Aorta (tissue), 5 donors: ENCODE measurements around the gene SMIM11. TPM values are rescaled to one million over a fixed set of nuclear protein-coding genes. Genes with fewer than 3 reads are reported as not detected.
A peak's percentile ranks its signal among the peaks of the same experiment; 100 is the strongest.
"Not testable (repeated sequence)": the region's sequence is repeated elsewhere in the genome, so short reads cannot be mapped to it uniquely, and the experiment has no call there.

Experiments
- ATAC-seq: fragments of 200-7000 bp; cut with Tn5 transposase; one replicate; pipeline ENCODE4 v1.9.1; 2022; ENCODE audit warnings: moderate library complexity; ENCODE audit not compliant: low FRiP score
- DNase-seq, 2 donors: peaks; one replicate each; pipeline ENCODE4 v3.0.0-alpha.2; 2020
- H3K27ac ChIP-seq, 2 donors: one replicate each; pipeline ENCODE4 v1.5.1; 2013; ENCODE audit warnings: low read length in 2 of 2, mild to moderate bottlenecking in 2 of 2, moderate library complexity in 2 of 2, control low read depth in 1 of 2, inconsistent platforms in 1 of 2, low read depth in 1 of 2
- H3K27me3 ChIP-seq, 2 donors: one replicate each; pipeline ENCODE4 v1.6.1; 2013; ENCODE audit warnings: control low read depth in 1 of 2, low read length in 1 of 2, mild to moderate bottlenecking in 1 of 2, moderate library complexity in 1 of 2; ENCODE audit not compliant: insufficient read depth in 2 of 2, control insufficient read depth in 1 of 2
- H3K36me3 ChIP-seq, 2 donors: one replicate each; pipeline ENCODE4 v1.6.1; 2013; ENCODE audit warnings: control low read depth in 1 of 2, low read length in 1 of 2, mild to moderate bottlenecking in 1 of 2; ENCODE audit not compliant: insufficient read depth in 2 of 2, control insufficient read depth in 1 of 2
- H3K4me1 ChIP-seq, 2 donors: one replicate each; pipeline ENCODE4 v1.6.1; 2013; ENCODE audit warnings: low read length in 2 of 2, control low read depth in 1 of 2, mild to moderate bottlenecking in 1 of 2, moderate library complexity in 1 of 2; ENCODE audit not compliant: insufficient read depth in 2 of 2, control insufficient read depth in 1 of 2
- H3K4me3 ChIP-seq, 2 donors: one replicate each; pipeline ENCODE4 v1.5.1; 2013; ENCODE audit warnings: low read length in 2 of 2, control low read depth in 1 of 2, mild to moderate bottlenecking in 1 of 2
- H3K9me3 ChIP-seq: one replicate; pipeline ENCODE4 v1.6.1; 2013; ENCODE audit warnings: mild to moderate bottlenecking, low read length; ENCODE audit not compliant: control insufficient read depth
- WGBS, 2 donors: extraction: QIAGEN DNeasy Blood & Tissue Kit; methylation state at CpG; one replicate each; pipeline ENCODE4 v1.1.7; 2013; 5-methylcytosine and 5-hydroxymethylcytosine counted together
- intact Hi-C, 2 donors: fragments of 100-400 bp; cut with DNase I; formaldehyde crosslinking; loops; one replicate each; pipeline versions ENCODE4 v1.14.2 to v1.15.0; 2022
- long read RNA-seq, 2 donors: library from polyadenylated mRNA; unstranded; transcript quantifications; one replicate each; pipeline ENCODE4 v2.0.0, GENCODE V29; 2020 to 2021
- polyA plus RNA-seq, 2 donors: library from polyadenylated mRNA; stranded (reverse); fragments of 200-250 nt; gene quantifications; one replicate each; pipeline ENCODE4 v1.2.3, GENCODE V29; 2013
- total RNA-seq, 2 donors: library from RNA; stranded (reverse); fragmentation: NEBNext Ultra II Directional; extraction: Animal tissue kit (Norgen Biotek cat#: 25700); gene quantifications; one replicate each; pipeline ENCODE4 v1.2.1, GENCODE V29; 2021
- donor health status: healthy with polysubstance abuse.
- donor health status: Bipolar disorder and iron deficiency.
- donor health status: DM: no; HTN: no; CAD: no.
- donor health status: DM: no; HTN: no; CAD: no.
- donor health status: DM: yes; HTN: yes; CAD: no.

Gene SMIM11, protein sequence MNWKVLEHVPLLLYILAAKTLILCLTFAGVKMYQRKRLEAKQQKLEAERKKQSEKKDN
- total RNA-seq (10 to 100 TPM; 12.2 to 13.0 TPM), polyA plus RNA-seq (10 to 100 TPM in 1 of 2 donors, 1 to 10 TPM in 1; 4.7 to 52.7 TPM)
- long read RNA-seq, donor 1, transcript SMIM11A-205 (5 exons, 1,220 nt) = major isoform, 5 of 11 reads
- long read RNA-seq, donor 1, partial matches to known transcripts = 2 of 11 reads
- long read RNA-seq, donor 1, other reads (novel, unspliced or antisense) = 1 of 11 reads
- long read RNA-seq, donor 2, partial matches to known transcripts = 0 of 4 reads
- long read RNA-seq, donor 2, other reads (novel, unspliced or antisense) = 1 of 4 reads

DNA sequence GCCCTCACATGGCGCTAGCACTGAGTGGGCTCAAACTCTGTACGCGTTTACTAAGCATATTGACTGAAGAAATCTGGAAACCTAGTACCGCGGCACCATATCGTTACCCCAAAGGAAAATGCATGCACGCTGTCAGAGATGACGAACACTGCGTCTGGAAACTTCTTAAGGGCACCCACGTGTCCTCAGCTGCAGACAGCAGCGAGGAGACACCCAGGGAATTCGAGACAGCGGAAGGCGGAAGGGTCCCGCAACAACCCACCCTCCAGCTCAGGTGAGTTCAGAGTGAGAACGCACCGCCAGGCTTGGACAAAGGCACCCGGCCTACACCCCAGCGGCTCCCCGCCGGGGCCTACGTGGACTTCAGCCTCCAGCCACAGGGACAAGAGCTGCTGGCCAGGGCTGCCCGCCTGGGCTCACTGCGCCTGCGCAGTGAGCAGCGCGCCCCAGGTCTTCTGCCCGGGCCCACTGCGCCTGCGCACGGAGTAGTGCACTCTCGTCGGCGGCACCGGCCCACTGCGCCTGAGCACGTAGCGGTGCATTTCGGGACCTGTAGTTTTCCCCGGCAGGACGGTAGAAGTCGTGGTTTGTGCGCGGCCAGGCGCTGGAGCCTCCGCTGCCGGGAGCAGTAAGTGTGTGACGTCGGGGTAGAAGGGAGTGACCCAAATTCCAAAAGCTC lies at the start of gene SMIM11:
SMIM11 (plus strand) TSS at position 568 of the 679 bp plus-strand sequence. CDS start 3,998 bp downstream, outside the sequence.
- H3K9me3 ChIP-seq, DNase-seq, intact Hi-C loops, H3K27ac ChIP-seq, H3K4me1 ChIP-seq, H3K4me3 ChIP-seq, H3K27me3 ChIP-seq, H3K36me3 ChIP-seq: not testable (repeated sequence)
- peak; percentile 97 for ATAC-seq
- WGBS, 2 donors = no CpG with 5 or more reads among the region's 49 CpGs

DNA sequence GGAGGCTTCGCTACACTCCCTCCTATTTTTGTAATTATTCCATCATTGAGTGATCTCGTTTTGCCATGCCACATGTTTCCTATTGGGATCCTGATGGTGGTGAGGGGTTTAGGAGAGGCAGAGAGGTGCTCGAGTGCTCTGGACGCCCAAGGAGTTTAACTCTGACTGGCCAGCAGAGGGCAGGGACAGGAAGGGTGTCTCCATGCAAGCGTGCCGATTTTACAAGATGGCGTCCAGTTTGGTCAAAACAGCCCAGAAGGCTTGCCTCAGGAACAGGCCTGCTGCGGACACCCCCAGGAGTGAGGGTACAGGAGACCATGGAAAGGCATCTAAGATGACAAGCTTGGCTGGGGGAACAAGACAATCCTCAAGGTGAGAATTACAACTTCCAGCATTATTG lies 45.3 kb upstream of the SMIM11 start:
- intact Hi-C loops = no loop called here
- Histone ChIP-seq H3K9me3 (no peaks in the 10 kb centered on the region), H3K4me1 (peaks cover 2 to 5% of the 10 kb centered on the region in 2 donors), H3K27me3 (no peaks in the 10 kb centered on the region), H3K27ac (no peak overlapping the region), H3K4me3 (no peak overlapping the region), H3K36me3 (no peaks in the 10 kb centered on the region)
- WGBS, 2 donors = 98% methylated on average over 8 of the region's 8 CpGs
- DNase-seq (no peak), ATAC-seq (no peak)

DNA sequence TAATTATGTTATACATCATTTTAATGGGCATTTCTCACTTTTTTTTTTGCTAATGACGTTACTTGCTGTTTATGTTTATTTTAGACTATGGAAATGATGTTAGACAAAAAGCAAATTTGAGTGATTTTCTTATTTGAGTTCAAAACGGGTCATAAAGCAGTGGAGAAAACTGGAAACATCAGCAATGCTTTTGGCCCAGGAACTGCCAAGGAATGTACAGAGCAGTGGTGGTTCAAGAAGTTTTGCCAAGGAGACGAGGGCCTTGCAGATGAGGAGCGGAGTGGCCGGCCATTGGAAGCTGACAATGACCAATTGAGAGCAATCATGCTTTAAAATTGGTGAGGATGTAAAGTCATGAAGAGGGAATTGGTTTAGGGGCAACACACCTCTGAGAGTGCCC lies 43.6 kb upstream of the SMIM11 start:
- ATAC-seq (no peak), DNase-seq (no peak)
- 22 to 31% methylated on average over 5 of the region's 5 CpGs for WGBS, 2 donors
- Histone ChIP-seq H3K27ac (peak overlapping the region in 1 of 2 donors; percentile 26), H3K4me3 (no peak overlapping the region), H3K4me1 (peaks cover 2 to 5% of the 10 kb centered on the region in 2 donors), H3K36me3 (no peaks in the 10 kb centered on the region), H3K27me3 (no peaks in the 10 kb centered on the region), H3K9me3 (no peaks in the 10 kb centered on the region)
- intact Hi-C loops = no loop called here

DNA sequence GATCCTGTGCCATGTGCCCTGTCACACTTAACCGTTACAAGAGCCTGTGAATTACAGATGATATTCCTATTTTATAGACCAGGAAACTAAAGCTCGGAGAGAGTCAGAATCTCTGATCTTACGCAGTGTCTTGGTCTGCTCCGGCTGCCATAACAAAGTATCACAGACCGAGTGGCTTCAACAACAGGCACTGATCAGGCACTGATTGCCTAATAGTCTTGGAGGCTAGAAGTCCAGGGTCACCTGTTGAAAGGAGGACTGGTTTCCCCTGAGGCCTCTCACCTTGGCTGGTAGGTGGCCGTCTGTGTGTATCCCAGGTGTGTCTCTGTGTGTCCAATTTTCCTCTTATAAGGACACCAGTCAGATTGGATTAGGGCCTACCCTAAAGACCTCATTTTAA lies 43.0 kb upstream of the SMIM11 start:
- H3K36me3 ChIP-seq = no peaks in the 10 kb centered on the region
- intact Hi-C loops = no loop called here
- peak overlapping the region in 1 of 2 donors; percentile 78 for H3K27ac ChIP-seq
- H3K4me1 ChIP-seq = peaks cover 2 to 5% of the 10 kb centered on the region in 2 donors
- WGBS, 2 donors = 96 to 98% methylated on average over 6 of the region's 6 CpGs
- no peak overlapping the region for H3K4me3 ChIP-seq
- DNase-seq (no peak), ATAC-seq (no peak)
- no peaks in the 10 kb centered on the region for H3K27me3 ChIP-seq
- H3K9me3 ChIP-seq = no peaks in the 10 kb centered on the region

DNA sequence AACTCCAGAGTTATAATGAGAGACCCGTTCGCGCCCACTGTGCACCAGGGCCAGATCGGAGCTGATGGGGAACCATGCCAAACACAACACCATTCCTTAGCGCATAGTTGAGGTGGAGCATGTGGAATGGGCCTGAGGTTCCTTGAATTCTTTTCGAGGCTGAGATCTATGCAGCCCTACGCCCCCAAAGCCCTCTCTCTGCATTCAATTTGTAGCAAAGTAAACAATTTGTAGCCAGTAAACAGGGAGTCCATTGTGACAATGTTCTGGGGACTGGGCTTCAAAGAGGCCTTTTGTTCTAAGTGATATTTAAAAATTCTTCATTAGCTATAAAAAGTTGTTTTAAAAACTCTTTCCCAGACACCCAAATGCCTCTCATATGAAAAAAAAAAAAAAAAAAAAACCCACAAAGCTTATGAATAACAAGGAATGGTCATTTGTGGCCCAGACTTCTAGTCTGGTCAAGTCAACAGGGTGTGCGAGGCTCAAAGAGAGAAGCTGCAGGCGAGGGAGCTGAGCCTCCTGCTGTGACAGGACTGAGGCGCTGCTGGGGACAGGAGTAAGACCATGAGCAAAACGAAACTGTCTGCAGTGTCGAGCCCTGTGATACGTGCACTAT lies 42.1 kb upstream of the SMIM11 start:
- Histone ChIP-seq H3K27ac (peak overlapping the region in 1 of 2 donors; percentile 41), H3K27me3 (no peaks in the 10 kb centered on the region), H3K9me3 (no peaks in the 10 kb centered on the region), H3K4me1 (peaks cover 2 to 5% of the 10 kb centered on the region in 2 donors), H3K4me3 (no peak overlapping the region), H3K36me3 (no peaks in the 10 kb centered on the region)
- no peak for DNase-seq
- 45 to 48% methylated on average over 13 of the region's 13 CpGs for WGBS, 2 donors
- ATAC-seq = no peak
- intact Hi-C loops = no loop called here

DNA sequence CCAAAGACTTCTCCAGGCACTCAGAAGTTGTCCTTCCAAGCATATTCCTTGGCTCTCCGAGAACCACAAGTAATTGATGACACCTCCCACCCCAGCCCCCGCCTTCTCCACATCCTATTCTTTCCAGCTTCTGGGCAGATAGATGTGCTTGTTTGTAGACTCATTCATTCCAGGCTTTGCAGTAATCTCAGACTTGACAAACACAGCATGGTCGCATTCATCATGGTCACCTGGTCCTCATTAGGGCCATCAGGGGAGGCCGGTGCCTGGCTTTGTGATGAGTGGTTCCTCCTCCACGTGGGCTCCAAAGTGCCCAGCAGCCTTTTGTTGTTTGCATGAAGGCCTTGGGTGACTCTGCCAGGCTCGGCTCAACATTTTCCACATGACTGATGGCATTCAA lies 40.0 kb upstream of the SMIM11 start:
- no peaks in the 10 kb centered on the region for H3K27me3 ChIP-seq
- WGBS, 2 donors = 58 to 64% methylated on average over 6 of the region's 6 CpGs
- no peak for DNase-seq
- H3K9me3 ChIP-seq = no peaks in the 10 kb centered on the region
- intact Hi-C loops = no loop called here
- peaks cover 2 to 5% of the 10 kb centered on the region in 2 donors for H3K4me1 ChIP-seq
- H3K27ac ChIP-seq = no peak overlapping the region
- no peak overlapping the region for H3K4me3 ChIP-seq
- H3K36me3 ChIP-seq = no peaks in the 10 kb centered on the region
- ATAC-seq = no peak

DNA sequence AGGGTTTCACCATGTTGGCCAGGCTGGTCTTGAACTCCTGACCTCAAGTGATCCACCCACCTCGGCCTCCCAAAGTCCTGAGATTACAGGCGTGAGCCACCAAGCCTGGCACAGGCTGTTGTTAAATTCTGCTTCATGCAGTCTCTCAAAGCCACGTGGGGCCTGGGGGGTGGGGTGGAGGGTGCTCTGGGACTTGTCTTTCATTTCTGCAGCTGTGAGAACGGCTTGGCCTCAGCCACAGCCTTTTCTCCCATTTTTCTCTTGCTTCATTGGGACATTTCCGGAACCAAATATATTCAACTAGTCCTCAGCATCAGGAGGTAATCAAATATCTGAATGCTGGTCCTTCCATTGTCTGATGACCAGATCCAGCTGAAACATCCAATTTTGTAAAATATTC lies 39.1 kb upstream of the SMIM11 start:
- Histone ChIP-seq H3K4me1 (peaks cover 2 to 5% of the 10 kb centered on the region in 2 donors), H3K4me3 (no peak overlapping the region), H3K9me3 (no peaks in the 10 kb centered on the region), H3K36me3 (no peaks in the 10 kb centered on the region), H3K27me3 (no peaks in the 10 kb centered on the region), H3K27ac (no peak overlapping the region)
- DNase-seq = no peak
- no peak for ATAC-seq
- intact Hi-C loops = no loop called here
- 26% methylated on average over 5 of the region's 5 CpGs for WGBS, 2 donors

DNA sequence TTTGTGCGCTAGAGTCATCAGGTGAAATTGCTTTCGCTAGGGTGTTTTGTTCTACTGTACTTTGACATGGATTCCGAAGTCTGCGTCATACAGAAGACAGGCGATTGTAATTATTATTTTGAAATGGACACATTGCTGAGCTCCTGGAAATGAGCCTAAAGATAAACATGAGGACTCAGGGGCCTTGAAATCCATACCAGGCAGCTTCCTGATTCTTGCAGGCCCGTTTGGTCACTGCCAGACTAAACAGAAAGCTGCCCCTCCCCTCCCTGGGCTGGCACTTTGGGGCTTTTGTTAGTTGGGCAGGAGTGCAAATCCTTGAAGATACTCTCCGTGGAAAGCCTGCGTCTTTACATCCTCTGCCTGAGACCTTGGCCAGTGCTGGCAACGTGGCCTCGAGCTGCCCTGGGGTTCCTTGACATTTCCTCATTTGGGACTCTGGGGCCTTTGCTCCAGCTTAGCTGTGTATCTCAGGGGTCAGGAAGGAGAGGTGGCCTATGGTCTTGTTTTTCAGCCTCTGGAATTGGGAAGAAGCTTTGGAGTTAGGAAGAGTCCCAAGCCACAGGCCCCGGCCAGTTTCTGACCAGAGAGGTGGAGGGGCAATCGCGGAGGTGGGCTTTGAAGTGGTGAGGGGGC lies 38.4 kb upstream of the SMIM11 start:
- no peaks in the 10 kb centered on the region for H3K36me3 ChIP-seq
- peak overlapping the region; percentile 8 to 73 for H3K27ac ChIP-seq
- H3K4me3 ChIP-seq = no peak overlapping the region
- ATAC-seq (no peak), DNase-seq (peak in 1 of 2 donors; percentile 63)
- H3K4me1 ChIP-seq = peaks cover 2 to 5% of the 10 kb centered on the region in 2 donors
- no peaks in the 10 kb centered on the region for H3K9me3 ChIP-seq
- intact Hi-C loops = no loop called here
- no peaks in the 10 kb centered on the region for H3K27me3 ChIP-seq
- 35 to 36% methylated on average over 13 of the region's 13 CpGs for WGBS, 2 donors
